Cardiac muscle cell (in vitro differentiated cells and primary cell): ENCODE measurements around the gene CYTH1. TPM values are rescaled to one million over a fixed set of nuclear protein-coding genes. Genes with fewer than 3 reads are reported as not detected.
A peak's percentile ranks its signal among the peaks of the same experiment; 100 is the strongest.

Experiments used
- DNase-seq, 2 donors: peaks; one replicate each; pipeline versions ENCODE4 v3.0.0 to v3.0.0-alpha.2; 2010 to 2017; ENCODE audit warnings: low read depth in 1 of 2, low spot score in 1 of 2
- H3K27ac ChIP-seq: fragments of 200-600 bp; sonication (generic); 2 replicates; pipeline ENCODE4 v1.5.1; 2016
- H3K27me3 ChIP-seq: fragments of 200-600 bp; sonication (generic); 2 replicates; pipeline ENCODE4 v1.6.0; 2016; ENCODE audit warnings: control low read depth
- H3K36me3 ChIP-seq: fragments of 200-600 bp; sonication (generic); 2 replicates; pipeline ENCODE4 v1.5.1; 2016; ENCODE audit warnings: control low read depth
- H3K4me1 ChIP-seq: fragments of 200-600 bp; sonication (generic); 2 replicates; pipeline ENCODE4 v1.8.1; 2017; ENCODE audit warnings: low read depth, mild to moderate bottlenecking, mixed run types
- H3K4me3 ChIP-seq: fragments of 200-600 bp; sonication (generic); 2 replicates; pipeline ENCODE4 v1.5.1; 2016; ENCODE audit warnings: mild to moderate bottlenecking
- H3K9me3 ChIP-seq: fragments of 200-600 bp; sonication (generic); 2 replicates; pipeline ENCODE4 v1.5.1; 2017; ENCODE audit warnings: low read depth, mild to moderate bottlenecking, control low read depth
- polyA plus RNA-seq: library from polyadenylated mRNA; unstranded; fragments of >200 nt; fragmentation: Nextera tagmentation; extraction: Ambion mirVana; gene quantifications from 2 replicates; pipeline ENCODE4 v1.2.1, GENCODE V29; 2016
- total RNA-seq: library from RNA; depleted of rRNA; stranded (reverse); fragments of >200 nt; gene quantifications from 2 replicates; pipeline ENCODE4 v1.2.3, GENCODE V29; 2016
- TF ChIP-seq, protein P1 (sequence below): IDR thresholded peaks from 2 replicates; pipeline ENCODE4 v1.5.1; 2012; ENCODE audit warnings: low read depth, mild to moderate bottlenecking, low read length

CYTH1 gene
- total and polyA plus RNA-seq, 2 experiments from 2014 or later: 21.9 to 39.6 TPM

DNA sequence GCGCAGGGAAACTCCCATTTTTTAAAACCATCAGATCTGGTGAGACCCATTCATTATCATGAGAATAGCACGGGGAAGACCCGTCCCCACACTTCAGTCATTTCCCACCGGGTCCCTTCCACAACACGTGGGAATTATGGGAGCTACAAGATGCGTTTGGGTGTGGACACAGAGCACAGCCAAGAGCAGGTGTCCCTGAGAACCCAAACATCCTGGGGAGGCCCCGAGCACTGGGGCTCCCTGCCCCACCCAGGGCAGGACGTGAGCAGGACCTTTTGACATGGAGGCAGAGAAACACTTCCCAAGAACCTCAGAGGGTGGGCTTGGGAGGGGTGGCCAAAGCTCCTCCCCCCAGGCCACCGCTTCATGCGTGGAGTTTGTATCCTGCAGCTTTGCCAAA is 115.0 kb downstream of the CYTH1 start:
- no peaks in the 10 kb centered on the region for H3K27me3 ChIP-seq
- H3K9me3 ChIP-seq: no peaks in the 10 kb centered on the region
- H3K36me3 ChIP-seq: no peaks in the 10 kb centered on the region
- no peak overlapping the region for H3K4me3 ChIP-seq
- DNase-seq: no peak
- peak overlapping the region; percentile 22 for H3K27ac ChIP-seq
- TF ChIP-seq, protein P1, sequence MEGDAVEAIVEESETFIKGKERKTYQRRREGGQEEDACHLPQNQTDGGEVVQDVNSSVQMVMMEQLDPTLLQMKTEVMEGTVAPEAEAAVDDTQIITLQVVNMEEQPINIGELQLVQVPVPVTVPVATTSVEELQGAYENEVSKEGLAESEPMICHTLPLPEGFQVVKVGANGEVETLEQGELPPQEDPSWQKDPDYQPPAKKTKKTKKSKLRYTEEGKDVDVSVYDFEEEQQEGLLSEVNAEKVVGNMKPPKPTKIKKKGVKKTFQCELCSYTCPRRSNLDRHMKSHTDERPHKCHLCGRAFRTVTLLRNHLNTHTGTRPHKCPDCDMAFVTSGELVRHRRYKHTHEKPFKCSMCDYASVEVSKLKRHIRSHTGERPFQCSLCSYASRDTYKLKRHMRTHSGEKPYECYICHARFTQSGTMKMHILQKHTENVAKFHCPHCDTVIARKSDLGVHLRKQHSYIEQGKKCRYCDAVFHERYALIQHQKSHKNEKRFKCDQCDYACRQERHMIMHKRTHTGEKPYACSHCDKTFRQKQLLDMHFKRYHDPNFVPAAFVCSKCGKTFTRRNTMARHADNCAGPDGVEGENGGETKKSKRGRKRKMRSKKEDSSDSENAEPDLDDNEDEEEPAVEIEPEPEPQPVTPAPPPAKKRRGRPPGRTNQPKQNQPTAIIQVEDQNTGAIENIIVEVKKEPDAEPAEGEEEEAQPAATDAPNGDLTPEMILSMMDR: no peak
- peaks cover 15% of the 10 kb centered on the region for H3K4me1 ChIP-seq

DNA sequence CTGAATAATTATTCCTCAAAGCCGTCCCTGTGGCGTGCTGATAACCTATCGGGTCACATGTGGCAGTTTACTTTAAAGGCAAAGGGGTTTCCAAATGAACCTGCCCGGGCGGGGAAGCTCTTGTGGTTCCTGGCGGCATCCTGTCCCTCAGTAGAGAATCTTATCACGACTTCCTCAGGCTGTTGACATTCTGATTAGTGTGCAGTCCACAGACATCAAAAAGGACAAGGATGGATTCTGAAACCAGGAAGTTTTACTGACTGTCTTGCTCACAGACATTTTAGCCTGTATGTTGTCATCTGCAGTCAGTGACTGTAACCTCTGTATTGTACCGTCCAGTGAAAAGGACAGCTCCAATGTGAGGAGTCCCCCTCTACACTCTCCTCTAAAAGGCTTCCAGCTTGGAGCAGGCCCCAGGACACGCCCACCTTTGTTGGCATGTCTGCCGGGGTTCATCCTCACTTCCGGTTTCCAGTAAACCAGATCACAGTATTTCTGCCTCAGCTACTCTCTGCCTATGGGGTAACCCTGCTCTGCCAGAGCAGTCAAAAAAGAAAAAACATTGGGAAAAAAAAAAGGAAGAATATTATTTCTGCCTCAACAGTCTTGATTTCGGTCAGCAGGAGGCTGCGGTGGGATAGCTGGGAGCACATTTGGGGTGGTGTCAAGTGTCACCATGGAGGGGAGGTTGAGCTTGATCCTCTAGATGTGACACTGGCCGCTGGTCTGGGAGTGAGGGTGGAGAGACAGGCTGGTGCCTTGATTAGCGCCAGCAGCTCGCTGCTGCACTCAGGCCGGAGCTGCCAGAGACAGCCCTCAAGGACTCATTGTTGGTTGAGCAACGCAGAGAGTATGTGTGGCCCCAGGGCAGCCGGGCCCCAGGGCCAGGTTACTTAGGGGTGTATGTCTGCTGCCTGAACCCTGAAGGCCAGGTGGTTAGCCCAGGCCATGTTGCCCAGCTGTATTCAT is 115.8 kb downstream of the CYTH1 start:
- peaks cover 15% of the 10 kb centered on the region for H3K4me1 ChIP-seq
- H3K9me3 ChIP-seq: no peaks in the 10 kb centered on the region
- DNase-seq: peak; percentile 32 to 42
- TF ChIP-seq, protein P1: no peak
- H3K27me3 ChIP-seq: no peaks in the 10 kb centered on the region
- peak overlapping the region; percentile 22 for H3K27ac ChIP-seq
- H3K36me3 ChIP-seq: no peaks in the 10 kb centered on the region
- no peak overlapping the region for H3K4me3 ChIP-seq

DNA sequence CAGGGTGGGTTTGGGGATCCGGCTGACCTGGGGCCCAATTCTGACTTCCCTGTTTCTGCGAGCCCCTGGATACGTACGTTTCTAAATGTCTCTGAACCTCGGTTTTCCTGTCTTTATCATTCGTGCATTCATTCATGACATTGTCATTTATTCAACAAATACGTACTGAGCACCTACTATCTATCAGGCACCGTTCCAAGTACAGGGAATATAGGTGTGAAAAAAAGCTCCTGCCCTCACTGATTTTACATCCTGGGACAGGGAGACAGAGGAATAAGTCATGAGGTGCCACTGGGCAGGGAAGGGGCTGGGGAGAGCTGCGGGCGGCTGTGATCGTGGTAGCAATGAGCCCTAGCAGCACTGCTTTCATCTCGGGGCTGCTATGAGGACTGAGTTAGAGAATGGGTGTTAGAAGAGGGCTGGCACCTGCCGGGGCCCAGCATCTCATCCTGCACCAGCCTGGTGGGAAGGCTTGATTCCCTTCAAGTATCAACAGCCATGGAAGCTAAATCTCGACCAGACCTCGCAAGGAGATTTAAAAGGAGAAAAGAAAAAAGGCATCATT is 116.6 kb downstream of the CYTH1 start:
- Histone ChIP-seq H3K36me3 (no peaks in the 10 kb centered on the region), H3K9me3 (no peaks in the 10 kb centered on the region), H3K27me3 (no peaks in the 10 kb centered on the region), H3K4me1 (peaks cover 15% of the 10 kb centered on the region), H3K4me3 (no peak overlapping the region), H3K27ac (no peak overlapping the region)
- TF ChIP-seq, protein P1: no peak
- DNase-seq: no peak

DNA sequence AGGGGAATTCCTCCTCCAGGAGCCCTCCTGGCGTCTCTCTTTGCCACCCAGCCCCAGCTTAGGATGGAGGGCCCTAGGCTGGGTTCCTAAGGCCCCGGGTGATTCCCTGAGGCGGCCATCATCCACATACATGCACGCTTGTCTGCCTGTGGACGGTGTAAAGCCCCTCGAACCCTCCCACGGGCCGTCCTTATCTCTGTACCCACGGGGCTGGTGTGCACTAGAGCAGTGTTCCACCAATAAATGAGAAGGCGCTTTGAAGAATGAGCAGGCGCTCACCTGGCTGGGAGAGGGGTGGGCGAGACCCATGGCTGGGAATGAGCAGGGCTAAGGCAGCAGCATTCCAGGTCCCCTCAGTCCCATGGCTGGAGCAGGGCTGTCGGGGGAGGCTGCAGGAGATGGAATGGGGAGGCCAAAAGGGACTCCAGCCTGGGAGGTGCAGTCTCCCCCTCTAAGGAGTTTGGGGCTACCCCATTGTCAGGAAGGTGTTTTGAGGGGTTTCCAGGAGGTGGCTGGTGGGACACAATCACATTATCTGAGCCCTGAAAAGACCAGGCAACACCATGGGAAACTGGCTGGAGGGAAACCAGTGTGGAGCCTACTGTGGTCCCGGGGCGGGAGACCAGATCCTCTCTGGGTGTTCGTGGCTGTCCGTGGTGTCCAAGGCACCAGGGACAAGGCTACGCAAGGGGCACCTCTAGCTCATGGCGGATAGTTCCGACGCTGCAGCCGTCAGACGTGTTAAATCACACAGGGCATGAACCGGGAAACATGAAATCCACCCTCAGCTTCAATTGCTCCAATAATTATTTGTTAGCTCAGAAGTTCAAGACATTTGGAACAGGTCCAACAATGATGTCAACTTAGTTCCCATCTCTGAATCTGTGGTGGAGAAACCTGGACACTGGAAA is 117.3 kb downstream of the CYTH1 start:
- H3K27ac ChIP-seq: no peak overlapping the region
- no peak overlapping the region for H3K4me3 ChIP-seq
- DNase-seq: peak in 1 of 2 donors; percentile 42
- no peaks in the 10 kb centered on the region for H3K27me3 ChIP-seq
- TF ChIP-seq, protein P1: no peak
- no peaks in the 10 kb centered on the region for H3K36me3 ChIP-seq
- H3K4me1 ChIP-seq: peaks cover 15% of the 10 kb centered on the region
- no peaks in the 10 kb centered on the region for H3K9me3 ChIP-seq

DNA sequence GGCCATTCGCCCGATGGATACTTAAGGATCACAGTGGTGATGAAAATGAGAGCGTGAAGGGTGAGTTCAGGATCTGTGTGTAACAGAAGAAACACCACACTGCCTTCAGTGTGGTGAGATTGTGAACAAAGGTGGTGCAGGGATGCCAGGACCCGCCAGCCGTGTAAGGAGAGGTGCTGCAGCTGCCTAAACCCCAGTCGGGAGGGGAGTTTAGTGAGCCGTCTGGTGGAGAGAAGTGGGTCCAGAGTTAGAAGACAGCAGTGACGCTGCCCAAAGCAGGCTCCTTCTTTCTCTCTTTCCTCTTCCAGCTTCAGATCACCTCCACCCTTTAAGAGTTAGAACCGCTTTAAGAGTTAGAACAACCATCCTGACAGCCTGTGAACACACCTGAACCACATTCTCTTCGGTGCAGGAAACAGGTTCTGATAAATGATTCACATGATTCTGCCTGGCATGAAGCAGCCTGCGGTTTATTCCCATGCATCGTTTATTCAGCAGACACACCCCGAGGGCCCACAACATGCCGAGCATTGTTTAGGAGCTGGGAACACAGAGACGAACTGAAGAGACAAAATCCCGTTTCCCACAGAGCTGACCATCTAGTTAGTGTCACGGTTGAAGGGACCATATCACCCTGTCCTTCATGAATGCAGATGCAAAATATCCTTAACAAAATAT is 120.8 kb downstream of the CYTH1 start:
- TF ChIP-seq, protein P1: no peak
- H3K27ac ChIP-seq: no peak overlapping the region
- H3K9me3 ChIP-seq: no peaks in the 10 kb centered on the region
- no peaks in the 10 kb centered on the region for H3K27me3 ChIP-seq
- no peak overlapping the region for H3K4me3 ChIP-seq
- DNase-seq: no peak
- H3K36me3 ChIP-seq: no peaks in the 10 kb centered on the region
- H3K4me1 ChIP-seq: peaks cover 7% of the 10 kb centered on the region
